ENCODE measurements around the gene SLC35F3. TPM values are rescaled to one million over a fixed set of nuclear protein-coding genes. Genes with fewer than 3 reads are reported as not detected.

SLC35F3 gene
- total RNA-seq, 1 donor from 2014 or later, result 0.57 TPM

DNA sequence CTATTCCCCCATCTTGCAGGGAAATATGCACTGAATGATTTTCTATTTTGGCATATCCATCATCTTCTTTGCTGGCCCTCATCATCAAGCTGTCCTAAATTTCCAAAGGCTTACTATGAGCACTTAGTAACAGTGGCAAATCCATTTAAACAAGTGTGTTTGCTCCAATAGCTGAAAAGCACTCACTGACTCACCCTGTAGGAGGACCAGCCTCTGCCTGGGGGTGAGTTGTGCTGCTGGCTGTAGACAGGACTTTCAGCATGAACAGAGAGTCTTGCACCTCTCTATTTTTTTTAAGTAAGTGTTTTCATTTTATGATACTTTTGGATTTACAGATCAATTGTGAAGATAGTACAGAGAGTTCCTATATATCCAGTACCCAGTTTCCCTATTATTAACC is 97.3 kb downstream of the SLC35F3 start:
- no peaks in the 10 kb centered on the region for H3K36me3 Mint-ChIP-seq (ENCODE audit: low read depth, unreplicated experiment)
- no peaks in the 10 kb centered on the region for H3K9me3 Mint-ChIP-seq (ENCODE audit: unreplicated experiment)
- TF ChIP-seq, protein P1, sequence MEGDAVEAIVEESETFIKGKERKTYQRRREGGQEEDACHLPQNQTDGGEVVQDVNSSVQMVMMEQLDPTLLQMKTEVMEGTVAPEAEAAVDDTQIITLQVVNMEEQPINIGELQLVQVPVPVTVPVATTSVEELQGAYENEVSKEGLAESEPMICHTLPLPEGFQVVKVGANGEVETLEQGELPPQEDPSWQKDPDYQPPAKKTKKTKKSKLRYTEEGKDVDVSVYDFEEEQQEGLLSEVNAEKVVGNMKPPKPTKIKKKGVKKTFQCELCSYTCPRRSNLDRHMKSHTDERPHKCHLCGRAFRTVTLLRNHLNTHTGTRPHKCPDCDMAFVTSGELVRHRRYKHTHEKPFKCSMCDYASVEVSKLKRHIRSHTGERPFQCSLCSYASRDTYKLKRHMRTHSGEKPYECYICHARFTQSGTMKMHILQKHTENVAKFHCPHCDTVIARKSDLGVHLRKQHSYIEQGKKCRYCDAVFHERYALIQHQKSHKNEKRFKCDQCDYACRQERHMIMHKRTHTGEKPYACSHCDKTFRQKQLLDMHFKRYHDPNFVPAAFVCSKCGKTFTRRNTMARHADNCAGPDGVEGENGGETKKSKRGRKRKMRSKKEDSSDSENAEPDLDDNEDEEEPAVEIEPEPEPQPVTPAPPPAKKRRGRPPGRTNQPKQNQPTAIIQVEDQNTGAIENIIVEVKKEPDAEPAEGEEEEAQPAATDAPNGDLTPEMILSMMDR (IDR thresholded peaks at IDR 0.05; ENCODE audit: insufficient read depth, low read depth, low read length), result no peak
- no peak for TF ChIP-seq EZH2 (IDR thresholded peaks at IDR 0.05; ENCODE audit: insufficient read depth, low read length)
- peaks cover 5% of the 10 kb centered on the region for H3K27me3 Mint-ChIP-seq (ENCODE audit: low read depth, unreplicated experiment)
- H3K27ac Mint-ChIP-seq (ENCODE audit: unreplicated experiment), result no peak overlapping the region
- Histone ChIP-seq H3K4me3 (ENCODE audit: insufficient read depth, low read depth, low read length) (no peak overlapping the region), H3K4me1 (ENCODE audit: insufficient read depth, low read length) (no peaks in the 10 kb centered on the region), H3K9ac (ENCODE audit: low read length) (no peak overlapping the region), H3K36me3 (ENCODE audit: insufficient read depth, low read length) (no peaks in the 10 kb centered on the region), H3K27me3 (ENCODE audit: insufficient read depth, low read length) (no peaks in the 10 kb centered on the region), H2AFZ (ENCODE audit: low read depth, low read length) (no peak overlapping the region), H4K20me1 (ENCODE audit: insufficient read depth, low read length) (no peaks in the 10 kb centered on the region), H3K4me2 (ENCODE audit: low read length) (no peak overlapping the region), H3K27ac (ENCODE audit: low read depth, low read length) (no peak overlapping the region), H3K9me3 (ENCODE audit: insufficient read depth, low read depth, low read length) (no peaks in the 10 kb centered on the region), H3K79me2 (ENCODE audit: insufficient read depth, low read length) (no peaks in the 10 kb centered on the region)
- FAIRE-seq, result no peak
- no peaks in the 10 kb centered on the region for H3K4me1 Mint-ChIP-seq (ENCODE audit: low read depth, unreplicated experiment)
- DNase-seq (ENCODE audit: low read depth), result no peak
- H3K4me3 Mint-ChIP-seq (ENCODE audit: unreplicated experiment), result no peak overlapping the region

DNA sequence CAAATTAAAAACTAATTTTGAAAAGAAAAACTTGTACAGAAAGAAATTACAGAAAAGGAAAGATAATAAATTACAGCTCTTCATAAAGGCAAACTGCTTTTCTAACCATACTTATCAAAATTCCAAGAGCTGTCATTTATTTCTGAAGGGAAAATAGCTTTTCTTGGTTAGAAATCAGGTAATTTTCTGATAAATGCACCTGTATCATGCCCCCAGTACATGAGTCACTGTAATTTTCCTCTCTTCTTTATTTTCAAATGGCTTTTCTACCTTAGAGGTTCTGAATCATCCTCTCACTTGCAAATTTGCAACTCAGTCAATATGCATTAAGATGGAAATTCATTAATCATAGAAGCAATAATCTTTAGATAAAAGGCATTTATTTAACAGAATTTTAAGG is 100.1 kb downstream of the SLC35F3 start:
- H4K20me1 ChIP-seq (ENCODE audit: insufficient read depth, low read length), result no peaks in the 10 kb centered on the region
- Mint-ChIP-seq H3K36me3 (ENCODE audit: low read depth, unreplicated experiment) (no peaks in the 10 kb centered on the region), H3K4me1 (ENCODE audit: low read depth, unreplicated experiment) (no peaks in the 10 kb centered on the region), H3K27ac (ENCODE audit: unreplicated experiment) (no peak overlapping the region), H3K4me3 (ENCODE audit: unreplicated experiment) (no peak overlapping the region), H3K9me3 (ENCODE audit: unreplicated experiment) (peaks cover 3% of the 10 kb centered on the region), H3K27me3 (ENCODE audit: low read depth, unreplicated experiment) (no peaks in the 10 kb centered on the region)
- no peak overlapping the region for H3K4me3 ChIP-seq (ENCODE audit: insufficient read depth, low read depth, low read length)
- H3K27me3 ChIP-seq (ENCODE audit: insufficient read depth, low read length), result no peaks in the 10 kb centered on the region
- H2AFZ ChIP-seq (ENCODE audit: low read depth, low read length), result no peak overlapping the region
- DNase-seq (ENCODE audit: low read depth) (no peak), FAIRE-seq (no peak)
- no peaks in the 10 kb centered on the region for H3K79me2 ChIP-seq (ENCODE audit: insufficient read depth, low read length)
- TF ChIP-seq EZH2 (IDR thresholded peaks at IDR 0.05; ENCODE audit: insufficient read depth, low read length), result no peak
- TF ChIP-seq, protein P1 (IDR thresholded peaks at IDR 0.05; ENCODE audit: insufficient read depth, low read depth, low read length), result no peak
- no peak overlapping the region for H3K4me2 ChIP-seq (ENCODE audit: low read length)
- H3K9me3 ChIP-seq (ENCODE audit: insufficient read depth, low read depth, low read length), result no peaks in the 10 kb centered on the region
- no peaks in the 10 kb centered on the region for H3K36me3 ChIP-seq (ENCODE audit: insufficient read depth, low read length)
- no peak overlapping the region for H3K27ac ChIP-seq (ENCODE audit: low read depth, low read length)
- H3K9ac ChIP-seq (ENCODE audit: low read length), result no peak overlapping the region
- no peaks in the 10 kb centered on the region for H3K4me1 ChIP-seq (ENCODE audit: insufficient read depth, low read length)

DNA sequence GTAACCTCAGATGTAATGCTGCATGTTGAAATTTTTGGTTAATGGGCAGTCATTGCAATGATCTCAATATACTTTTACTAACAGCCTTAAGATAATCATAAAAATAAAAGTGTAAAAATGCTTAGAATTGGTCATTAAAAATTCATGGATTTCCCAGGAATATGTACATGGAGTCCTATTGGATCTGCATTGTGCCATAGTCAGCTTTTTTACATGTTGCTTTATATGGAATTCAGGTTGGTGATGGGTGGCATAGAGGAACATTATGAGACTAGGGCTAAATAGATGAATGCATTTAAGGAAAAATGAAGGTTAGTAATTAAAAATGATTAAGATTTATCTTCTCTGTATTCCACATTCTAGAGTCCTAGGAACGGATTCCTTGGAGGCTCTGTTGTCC is 103.2 kb downstream of the SLC35F3 start:
- Histone ChIP-seq H3K9ac (ENCODE audit: low read length) (no peak overlapping the region), H3K79me2 (ENCODE audit: insufficient read depth, low read length) (no peaks in the 10 kb centered on the region), H4K20me1 (ENCODE audit: insufficient read depth, low read length) (no peaks in the 10 kb centered on the region), H3K4me1 (ENCODE audit: insufficient read depth, low read length) (no peaks in the 10 kb centered on the region), H2AFZ (ENCODE audit: low read depth, low read length) (no peak overlapping the region), H3K9me3 (ENCODE audit: insufficient read depth, low read depth, low read length) (no peaks in the 10 kb centered on the region), H3K27ac (ENCODE audit: low read depth, low read length) (no peak overlapping the region), H3K27me3 (ENCODE audit: insufficient read depth, low read length) (no peaks in the 10 kb centered on the region), H3K36me3 (ENCODE audit: insufficient read depth, low read length) (no peaks in the 10 kb centered on the region), H3K4me2 (ENCODE audit: low read length) (no peak overlapping the region), H3K4me3 (ENCODE audit: insufficient read depth, low read depth, low read length) (no peak overlapping the region)
- TF ChIP-seq EZH2 (IDR thresholded peaks at IDR 0.05; ENCODE audit: insufficient read depth, low read length), result no peak
- TF ChIP-seq, protein P1 (IDR thresholded peaks at IDR 0.05; ENCODE audit: insufficient read depth, low read depth, low read length), result no peak
- Mint-ChIP-seq H3K27me3 (ENCODE audit: low read depth, unreplicated experiment) (no peaks in the 10 kb centered on the region), H3K27ac (ENCODE audit: unreplicated experiment) (no peak overlapping the region), H3K4me1 (ENCODE audit: low read depth, unreplicated experiment) (no peaks in the 10 kb centered on the region), H3K4me3 (ENCODE audit: unreplicated experiment) (no peak overlapping the region), H3K36me3 (ENCODE audit: low read depth, unreplicated experiment) (no peaks in the 10 kb centered on the region), H3K9me3 (ENCODE audit: unreplicated experiment) (peaks cover 4% of the 10 kb centered on the region)
- DNase-seq (ENCODE audit: low read depth) (no peak), FAIRE-seq (no peak)

Data from astrocyte (in vitro differentiated cells and primary cell).